Stimulated activated CD4-positive, alpha-beta T cell treated with anti-CD3 and anti-CD28 coated beads, Interleukin-4, amount 100 ng/mL, for 4 hours (primary cell): ENCODE measurements around the gene HRH2.
"Not testable (repeated sequence)": the region's sequence is repeated elsewhere in the genome, so short reads cannot be mapped to it uniquely, and the experiment has no call there.

ENCODE experiments used
- DNase-seq, 2 experiments: peaks; one replicate each; pipeline ENCODE4 v3.0.0-alpha.2; 2020

The HRH2 gene

GRCh38 chr5:175746851-175747250 is 89.0 kb downstream of the HRH2 start:
- no peak for DNase-seq

- no peak for DNase-seq
Measured at GRCh38 chr5:175747539-175748060, 89.7 kb downstream of the HRH2 start.

GRCh38 chr5:175748650-175749049 is 90.8 kb downstream of the HRH2 start:
- no peak for DNase-seq

GRCh38 chr5:175749591-175749990 is 91.7 kb downstream of the HRH2 start:
- DNase-seq: no peak

- DNase-seq: no peak
Measured at GRCh38 chr5:175750511-175750931, 92.7 kb downstream of the HRH2 start.

GRCh38 chr5:175751369-175751768 is 93.5 kb downstream of the HRH2 start:
- no peak for DNase-seq

- no peak for DNase-seq
Measured at GRCh38 chr5:175752826-175753535, 95.1 kb downstream of the HRH2 start.

GRCh38 chr5:175753536-175754402 is 95.9 kb downstream of the HRH2 start:
- DNase-seq: no peak

- not testable (repeated sequence) for DNase-seq
Measured at GRCh38 chr5:175759991-175760390, 102.1 kb downstream of the HRH2 start.
